H9 (cell line): ENCODE results near the gene EPHA8. TPM values are rescaled to one million over a fixed set of nuclear protein-coding genes. Genes with fewer than 3 reads are reported as not detected.

Source experiments
- DNase-seq: peaks from one replicate; pipeline ENCODE4 v3.0.0-alpha.2; 2017
- H2AFZ ChIP-seq: one replicate; pipeline ENCODE4 v1.6.1; 2013; ENCODE audit warnings: mild to moderate bottlenecking, low read length, control low read depth, moderate library complexity
- H2AK5ac ChIP-seq: 2 replicates; pipeline ENCODE4 v1.6.1; 2013; ENCODE audit warnings: low read length, control low read depth, mixed read lengths; ENCODE audit not compliant: insufficient read length
- H2BK120ac ChIP-seq: one replicate; pipeline ENCODE4 v1.6.1; 2013; ENCODE audit warnings: low read depth, mild to moderate bottlenecking, low read length, control low read depth, inconsistent platforms; ENCODE audit not compliant: poor library complexity, severe bottlenecking
- H2BK12ac ChIP-seq: 2 replicates; pipeline ENCODE4 v1.6.1; 2013; ENCODE audit warnings: low read length, control low read depth, mixed read lengths, low read depth; ENCODE audit not compliant: insufficient read length
- H2BK15ac ChIP-seq: 2 replicates; pipeline ENCODE4 v1.6.1; 2013; ENCODE audit warnings: low read depth, low read length, control low read depth
- H2BK20ac ChIP-seq: one replicate; pipeline ENCODE4 v1.6.1; 2013; ENCODE audit warnings: low read depth, mild to moderate bottlenecking, low read length, control low read depth, inconsistent platforms; ENCODE audit not compliant: poor library complexity, severe bottlenecking
- H2BK5ac ChIP-seq: 2 replicates; pipeline ENCODE4 v1.6.1; 2013; ENCODE audit warnings: low read length, control low read depth, mixed read lengths; ENCODE audit not compliant: insufficient read length
- H3K14ac ChIP-seq: 2 replicates; pipeline ENCODE4 v1.6.1; 2013; ENCODE audit warnings: low read length, control low read depth; ENCODE audit not compliant: insufficient read depth
- H3K18ac ChIP-seq: 2 replicates; pipeline ENCODE4 v1.6.1; 2013; ENCODE audit warnings: low read depth, mild to moderate bottlenecking, mixed read lengths, low read length, control low read depth; ENCODE audit not compliant: insufficient read length
- H3K23ac ChIP-seq: 2 replicates; pipeline ENCODE4 v1.6.1; 2013; ENCODE audit warnings: low read length, control low read depth, mixed read lengths, low read depth; ENCODE audit not compliant: insufficient read length
- H3K23me2 ChIP-seq: 2 replicates; pipeline ENCODE4 v1.6.1; 2013; ENCODE audit warnings: low read depth, mild to moderate bottlenecking, mixed read lengths, low read length, control low read depth; ENCODE audit not compliant: insufficient read length, poor library complexity, severe bottlenecking
- H3K27ac ChIP-seq: 2 replicates; pipeline ENCODE4 v1.5.1; 2013; ENCODE audit warnings: low read length, control low read depth, mixed read lengths, low read depth; ENCODE audit not compliant: insufficient read length
- H3K27me3 ChIP-seq: 2 replicates; pipeline ENCODE4 v1.6.1; 2013; ENCODE audit warnings: low read length, control low read depth, inconsistent platforms; ENCODE audit not compliant: insufficient read depth
- H3K4ac ChIP-seq: 2 replicates; pipeline ENCODE4 v1.6.1; 2013; ENCODE audit warnings: low read depth, mild to moderate bottlenecking, control low read depth, inconsistent platforms, low read length, moderate library complexity
- H3K4me1 ChIP-seq: 2 replicates; pipeline ENCODE4 v1.6.1; 2013; ENCODE audit warnings: low read length, control low read depth, inconsistent platforms; ENCODE audit not compliant: insufficient read depth
- H3K4me2 ChIP-seq: 2 replicates; pipeline ENCODE4 v1.6.1; 2013; ENCODE audit warnings: low read length, control low read depth, mixed read lengths; ENCODE audit not compliant: insufficient read length, insufficient read depth
- H3K56ac ChIP-seq: 2 replicates; pipeline ENCODE4 v1.6.1; 2013; ENCODE audit warnings: low read depth, mild to moderate bottlenecking, mixed read lengths, low read length, control low read depth; ENCODE audit not compliant: insufficient read length
- H3K79me1 ChIP-seq: 2 replicates; pipeline ENCODE4 v1.6.1; 2013; ENCODE audit warnings: low read depth, mild to moderate bottlenecking, moderate library complexity, low read length, control low read depth, inconsistent platforms; ENCODE audit not compliant: insufficient read depth, poor library complexity, severe bottlenecking
- H3K79me2 ChIP-seq: 2 replicates; pipeline ENCODE4 v1.6.1; 2013; ENCODE audit warnings: low read length, control low read depth, inconsistent platforms; ENCODE audit not compliant: insufficient read depth
- H3K9ac ChIP-seq: 2 replicates; pipeline ENCODE4 v1.6.1; 2013; ENCODE audit warnings: low read length, control low read depth, mixed read lengths; ENCODE audit not compliant: insufficient read length; ENCODE audit errors: extremely low read depth
- H3K9me3 ChIP-seq: one replicate; pipeline ENCODE4 v1.6.1; 2013; ENCODE audit warnings: low read depth, low read length, inconsistent platforms; ENCODE audit not compliant: control insufficient read depth
- H3T11ph ChIP-seq: one replicate; pipeline ENCODE4 v1.6.1; 2013; ENCODE audit warnings: mild to moderate bottlenecking, low read length, control low read depth, inconsistent platforms
- H4K20me1 ChIP-seq: one replicate; pipeline ENCODE4 v1.6.1; 2013; ENCODE audit not compliant: control insufficient read depth, insufficient read length, insufficient read depth
- H4K5ac ChIP-seq: 2 replicates; pipeline ENCODE4 v1.6.1; 2013; ENCODE audit warnings: low read depth, mild to moderate bottlenecking, mixed read lengths, low read length, control low read depth; ENCODE audit not compliant: insufficient read length
- H4K8ac ChIP-seq: replicated peaks from 2 replicates; pipeline ENCODE4 v1.6.1; 2013; ENCODE audit warnings: low read length, control low read depth, mixed read lengths, low read depth; ENCODE audit not compliant: insufficient read length
- H4K91ac ChIP-seq: 2 replicates; pipeline ENCODE4 v1.6.1; 2013; ENCODE audit warnings: low read depth, mild to moderate bottlenecking, moderate library complexity, mixed read lengths, low read length, control low read depth; ENCODE audit not compliant: insufficient read length
- H3K27ac Mint-ChIP-seq, 3 experiments: 2 replicates in 2 of 3; 3 replicates in 1 of 3; pipeline ENCODE4 v1.8.0; 2020 to 2021; ENCODE audit warnings: mixed read lengths in 3 of 3, mild to moderate bottlenecking in 1 of 3, moderate library complexity in 1 of 3
- H3K27me3 Mint-ChIP-seq: 2 replicates; pipeline ENCODE4 v1.8.0; 2021; ENCODE audit warnings: low read depth, mild to moderate bottlenecking, moderate library complexity, mixed read lengths
- H3K36me3 Mint-ChIP-seq, 3 experiments: 2 replicates in 2 of 3; 3 replicates in 1 of 3; pipeline ENCODE4 v1.8.0; 2020 to 2021; ENCODE audit warnings: low read depth in 3 of 3, mixed read lengths in 3 of 3; ENCODE audit not compliant: insufficient read depth in 1 of 3
- H3K4me1 Mint-ChIP-seq, 2 experiments: 2 replicates each; pipeline ENCODE4 v1.8.0; 2020; ENCODE audit warnings: mixed read lengths in 2 of 2
- H3K4me3 Mint-ChIP-seq, 2 experiments: 2 replicates in 1 of 2; 3 replicates in 1 of 2; pipeline ENCODE4 v1.8.0; 2020 to 2021; ENCODE audit warnings: mild to moderate bottlenecking in 2 of 2, mixed read lengths in 2 of 2, moderate library complexity in 1 of 2
- H3K9me3 Mint-ChIP-seq, 2 experiments: 2 replicates in 1 of 2; 3 replicates in 1 of 2; pipeline ENCODE4 v1.8.0; 2020; ENCODE audit warnings: mild to moderate bottlenecking in 2 of 2, mixed read lengths in 2 of 2, moderate library complexity in 1 of 2
- CTCF ChIP-seq: fragments of 200-600 bp; sonication (generic); conservative IDR thresholded peaks from 3 replicates; pipeline ENCODE4 v1.8.0; 2021; ENCODE audit warnings: antibody characterized with exemption, mild to moderate bottlenecking
- WGBS: extraction: QIAGEN DNeasy Blood & Tissue Kit; methylation state at CpG from one replicate; pipeline ENCODE4 v1.1.7; 2013; ENCODE audit warnings: missing lambda C conversion rate, low lambda C conversion rate, mixed read lengths; ENCODE audit not compliant: insufficient read length; ENCODE audit errors: extremely low coverage; 5-methylcytosine and 5-hydroxymethylcytosine counted together
- total RNA-seq: library from RNA; stranded (reverse); gene quantifications from 2 replicates; pipeline ENCODE4 v1.2.1, GENCODE V29; 2021

EPHA8 gene
- total RNA-seq, 1 experiment from 2014 or later: 3.4 TPM

DNA sequence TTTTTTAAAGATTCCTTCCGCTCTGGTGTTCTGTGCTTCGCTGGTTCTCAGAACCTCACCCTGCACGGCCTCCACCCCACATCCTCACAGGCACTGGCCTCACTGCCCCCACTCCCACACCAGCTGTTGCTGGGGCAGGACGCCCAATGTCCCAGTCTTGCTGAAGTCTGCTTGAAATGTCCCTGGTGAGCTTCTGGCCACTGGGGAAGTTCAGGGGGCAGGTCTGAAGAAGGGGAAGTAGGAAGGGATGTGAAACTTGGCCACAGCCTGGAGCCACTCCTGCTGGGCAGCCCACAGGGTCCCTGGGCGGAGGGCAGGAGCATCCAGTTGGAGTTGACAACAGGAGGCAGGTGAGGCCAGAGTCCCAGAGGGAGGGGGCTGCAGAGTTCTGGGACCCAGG lies 73.1 kb downstream of the EPHA8 start, which contains the start of gene C1QA:
TSS of gene C1QA (plus strand) at position 276 of the 400 bp plus-strand sequence. CDS start 989 bp downstream, outside the sequence.
- Histone ChIP-seq H2BK20ac (no peak within 1 kb of the TSS), H2BK15ac (no peak within 1 kb of the TSS), H3K9ac (no peak within 1 kb of the TSS), H3K14ac (no peak within 1 kb of the TSS; the same call in 1 of the 2 replicates), H3K23me2 (no peaks in the 10 kb centered on the region), H3K4ac (no peak within 1 kb of the TSS), H4K20me1 (peaks cover 3% of the 10 kb centered on the region), H3K56ac (no peak within 1 kb of the TSS), H2BK120ac (no peak within 1 kb of the TSS), H3K27me3 (no peaks in the 10 kb centered on the region), H3K4me1 (no peaks in the 10 kb centered on the region), H3K9me3 (no peaks in the 10 kb centered on the region), H4K8ac (no peak within 1 kb of the TSS), H3T11ph (no peak within 1 kb of the TSS), H2AFZ (no peak within 1 kb of the TSS), H4K5ac (no peak within 1 kb of the TSS), H3K18ac (no peak within 1 kb of the TSS), H2BK12ac (no peak within 1 kb of the TSS), H2AK5ac (no peak within 1 kb of the TSS), H4K91ac (no peak within 1 kb of the TSS), H3K4me2 (no peak within 1 kb of the TSS), H3K27ac (no peak within 1 kb of the TSS), H3K23ac (no peak within 1 kb of the TSS), H3K79me1 (no peaks in the 10 kb centered on the region), H3K79me2 (no peaks in the 10 kb centered on the region), H2BK5ac (no peak within 1 kb of the TSS)
- H3K4me1 Mint-ChIP-seq: peaks cover 11 to 18% of the 10 kb centered on the region in 2 experiments
- no peaks in the 10 kb centered on the region for H3K9me3 Mint-ChIP-seq
- no CpG with 5 or more reads among the region's 5 CpGs for WGBS
- H3K27me3 Mint-ChIP-seq: peaks cover 3% of the 10 kb centered on the region
- TF ChIP-seq CTCF: no peak
- H3K4me3 Mint-ChIP-seq: no peak within 1 kb of the TSS; a peak in 1 of 5 replicates
- no peaks in the 10 kb centered on the region; a peak in 1 of 7 replicates for H3K36me3 Mint-ChIP-seq
- no peak for DNase-seq
- peak within 1 kb of the TSS; percentile 1 to 20 (median 6); a peak in 3 of 7 replicates for H3K27ac Mint-ChIP-seq
